HG03521 (cell line): ENCODE measurements around the gene TLNRD1.

Experiments
- ATAC-seq: cut with Tn5 transposase; IDR thresholded peaks from one replicate; pipeline ENCODE4 v1.9.1; 2021; ENCODE audit warnings: mild to moderate bottlenecking, moderate library complexity; ENCODE audit not compliant: unreplicated experiment

TLNRD1 gene

DNA sequence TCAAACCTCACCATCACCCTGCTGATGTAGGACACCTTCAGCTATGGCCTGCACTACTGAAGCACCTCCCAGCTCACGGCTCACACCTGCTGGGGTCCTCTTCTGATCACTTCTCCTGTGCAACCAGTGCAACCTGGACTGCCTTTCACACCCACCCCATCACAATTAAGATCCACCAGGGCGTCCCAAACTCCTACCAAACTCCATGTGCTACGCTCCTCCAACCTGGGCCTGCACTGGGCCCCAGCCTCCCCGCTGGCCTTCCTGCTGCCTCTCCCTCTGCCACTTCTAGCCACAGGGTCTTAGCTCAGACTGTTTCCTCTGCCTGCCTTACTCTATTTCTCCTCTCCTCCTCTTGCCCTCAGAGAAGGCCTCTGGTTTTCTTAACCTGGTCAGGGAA lies 23.9 kb upstream of the TLNRD1 start:
- no peak for ATAC-seq

DNA sequence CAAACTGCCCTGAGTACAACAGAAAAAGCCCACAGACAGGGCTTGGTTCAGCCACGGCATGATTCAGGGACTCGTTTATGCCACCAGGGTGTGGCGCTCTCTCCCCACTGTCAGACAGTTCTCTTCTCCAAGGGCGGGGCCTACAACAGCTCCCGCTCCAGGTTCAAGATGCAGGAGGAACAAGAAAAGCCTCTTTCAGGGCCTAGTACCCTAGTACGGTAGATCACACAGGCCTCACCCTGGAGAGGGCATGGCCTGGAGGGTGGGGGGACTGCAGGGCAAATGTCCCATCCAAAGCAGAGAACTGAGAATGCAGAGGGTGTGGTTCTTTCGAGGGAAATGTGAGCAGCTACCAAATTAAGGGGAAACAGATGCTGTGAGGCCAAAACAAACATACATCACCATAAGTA lies 23.1 kb upstream of the TLNRD1 start:
- no peak for ATAC-seq

DNA sequence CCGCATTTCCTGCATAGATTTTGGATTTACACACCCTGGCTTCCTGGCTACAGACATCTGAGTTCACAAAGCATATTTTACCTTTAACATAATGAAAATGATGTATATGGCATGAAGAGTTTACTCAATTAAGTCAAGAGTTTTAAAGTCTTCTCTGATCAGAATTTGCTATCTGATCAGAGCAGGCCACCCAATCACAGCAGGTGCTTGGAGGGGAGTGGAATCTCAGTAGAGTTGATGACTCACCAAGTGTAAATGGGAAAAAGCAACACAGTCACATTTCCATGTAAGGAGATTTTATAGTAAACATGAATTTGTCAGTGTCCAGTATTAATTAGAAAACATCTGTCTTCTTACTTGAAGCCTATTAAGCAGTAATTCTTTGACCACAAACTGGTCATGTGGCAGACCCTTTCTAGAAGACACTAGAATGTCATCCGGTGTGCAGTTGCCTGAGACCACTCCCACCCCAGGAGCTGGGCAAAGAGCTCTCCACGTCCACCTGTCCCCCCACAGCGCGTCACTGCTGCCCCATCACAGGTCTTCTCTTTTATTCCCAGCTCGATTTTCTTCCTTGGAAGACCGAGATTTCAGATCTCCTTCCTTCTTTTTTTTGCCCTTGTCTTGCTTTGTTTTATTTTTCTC lies 21.9 kb upstream of the TLNRD1 start:
- ATAC-seq, result no peak

DNA sequence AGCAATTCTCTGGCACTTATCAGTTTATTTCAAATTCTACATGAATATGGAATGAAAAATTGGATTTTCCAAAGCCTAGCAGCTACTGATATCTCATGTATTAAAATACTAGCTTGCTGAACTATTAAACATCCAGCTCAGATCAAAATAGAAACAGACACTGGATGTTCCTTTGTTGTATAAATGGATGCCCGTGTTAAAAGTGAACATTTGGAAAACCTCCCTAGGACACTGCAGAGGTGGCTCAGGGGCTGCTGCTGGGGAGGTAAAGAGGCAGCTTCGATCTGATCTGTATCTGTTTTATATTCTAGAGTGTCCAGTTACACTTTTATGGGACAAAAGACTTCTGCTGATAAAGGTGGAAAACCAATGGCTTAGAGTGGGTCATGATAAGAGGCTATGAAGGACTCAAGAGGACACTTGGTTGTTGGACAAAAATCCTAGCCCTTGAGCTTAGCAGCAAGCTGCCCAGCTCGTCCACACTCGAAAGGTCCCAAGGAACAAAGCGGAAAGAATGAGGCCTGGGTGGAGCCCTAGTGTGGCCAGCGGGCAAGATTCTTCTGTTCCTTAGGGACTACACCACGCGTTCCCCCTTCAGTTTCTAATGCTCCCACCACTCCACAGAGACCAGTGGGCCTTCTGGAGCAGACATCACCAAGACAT lies 21.1 kb upstream of the TLNRD1 start:
- no peak for ATAC-seq

DNA sequence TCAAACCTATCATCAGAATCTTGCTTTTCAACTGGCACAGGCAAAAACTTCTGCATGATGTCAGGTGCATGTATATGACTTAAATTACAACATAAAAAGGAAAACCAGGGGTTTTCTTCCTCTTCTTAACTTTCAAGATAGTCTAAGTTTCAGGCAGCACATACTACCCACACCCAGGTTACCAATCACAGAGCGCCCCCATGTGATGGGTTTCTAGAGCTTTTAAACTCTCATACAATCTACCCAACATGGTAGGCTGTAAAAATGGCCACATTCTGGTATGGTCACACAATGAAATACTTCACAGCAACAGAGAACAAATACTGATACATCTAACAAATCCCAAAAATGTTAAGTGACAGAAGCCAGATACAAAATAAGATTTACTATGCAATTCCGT lies 18.5 kb upstream of the TLNRD1 start:
- ATAC-seq, result no peak

DNA sequence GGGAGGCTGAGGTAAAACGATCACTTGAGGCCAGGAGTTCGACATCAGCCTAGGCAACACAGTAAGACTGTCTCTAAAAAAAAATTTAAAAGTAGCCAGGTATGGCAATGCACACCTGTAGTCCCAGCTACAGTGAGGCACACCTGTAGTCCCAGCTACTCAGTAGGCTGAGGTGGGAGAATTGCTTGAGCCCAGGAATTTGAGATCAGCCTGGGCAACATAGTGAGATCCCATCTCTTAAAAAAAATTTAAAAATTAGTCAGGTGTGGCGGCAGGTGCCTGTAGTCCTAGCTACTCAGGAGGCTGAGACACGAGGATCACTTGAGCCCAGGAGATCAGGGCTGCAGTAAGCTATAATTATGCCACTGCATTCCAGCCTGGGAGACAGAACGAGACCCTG lies 17.9 kb upstream of the TLNRD1 start:
- no peak for ATAC-seq

DNA sequence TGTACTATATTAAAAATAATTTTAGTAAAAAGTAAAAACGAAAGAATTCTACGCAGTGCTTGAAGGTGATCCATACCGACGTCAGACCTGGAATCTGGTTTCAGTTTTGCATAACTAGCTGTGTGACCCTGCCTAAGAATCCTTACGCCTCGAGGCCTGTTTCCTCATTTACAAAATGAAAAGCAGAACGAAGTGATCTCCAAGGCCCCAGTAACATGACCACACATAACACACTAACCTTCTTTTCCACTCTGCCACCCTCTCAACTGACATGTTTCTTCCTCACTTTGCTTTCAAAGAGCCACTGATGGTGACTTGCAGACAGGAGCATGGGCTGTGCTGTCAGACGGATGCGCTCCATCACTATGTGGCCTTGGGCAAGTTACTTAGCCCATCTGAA lies 15.9 kb upstream of the TLNRD1 start:
- no peak for ATAC-seq

DNA sequence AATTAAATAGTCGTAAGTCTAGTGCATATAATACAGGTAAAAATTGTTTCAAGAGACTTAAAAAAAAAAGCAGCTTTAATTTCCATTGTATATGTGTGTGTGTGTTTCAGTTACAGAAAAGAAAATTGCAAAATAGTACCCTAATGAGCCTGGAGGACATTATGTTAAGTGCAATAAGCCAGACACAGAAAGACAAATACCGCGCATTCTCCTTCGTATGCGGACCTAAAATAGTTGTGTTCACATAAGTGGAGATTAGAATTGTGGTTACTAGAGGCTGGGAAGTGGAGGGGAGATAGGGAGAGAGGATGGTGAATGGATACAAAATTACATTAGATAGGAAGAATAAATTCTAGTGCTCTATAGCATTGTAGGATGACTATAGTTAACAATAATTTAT lies 14.7 kb upstream of the TLNRD1 start:
- ATAC-seq, result no peak

DNA sequence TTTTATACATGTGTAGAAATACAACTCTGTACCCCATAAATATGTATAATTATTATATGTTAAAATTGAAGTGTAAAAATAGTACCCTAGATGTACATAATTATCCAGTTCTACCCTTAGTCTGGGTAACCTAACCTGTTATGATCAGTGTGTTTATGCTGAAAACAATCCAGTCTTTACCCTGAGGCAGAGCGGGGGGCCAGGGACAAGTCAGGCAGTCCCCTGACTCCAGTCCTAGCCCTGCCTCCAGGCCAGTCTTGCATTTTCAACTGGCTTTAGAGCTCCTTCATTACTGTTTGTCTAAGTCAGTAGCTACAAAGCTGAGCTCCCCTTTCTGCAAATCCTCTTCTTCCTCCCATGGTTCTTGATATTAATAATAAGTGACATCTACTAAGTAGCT lies 14.2 kb upstream of the TLNRD1 start:
- no peak for ATAC-seq

DNA sequence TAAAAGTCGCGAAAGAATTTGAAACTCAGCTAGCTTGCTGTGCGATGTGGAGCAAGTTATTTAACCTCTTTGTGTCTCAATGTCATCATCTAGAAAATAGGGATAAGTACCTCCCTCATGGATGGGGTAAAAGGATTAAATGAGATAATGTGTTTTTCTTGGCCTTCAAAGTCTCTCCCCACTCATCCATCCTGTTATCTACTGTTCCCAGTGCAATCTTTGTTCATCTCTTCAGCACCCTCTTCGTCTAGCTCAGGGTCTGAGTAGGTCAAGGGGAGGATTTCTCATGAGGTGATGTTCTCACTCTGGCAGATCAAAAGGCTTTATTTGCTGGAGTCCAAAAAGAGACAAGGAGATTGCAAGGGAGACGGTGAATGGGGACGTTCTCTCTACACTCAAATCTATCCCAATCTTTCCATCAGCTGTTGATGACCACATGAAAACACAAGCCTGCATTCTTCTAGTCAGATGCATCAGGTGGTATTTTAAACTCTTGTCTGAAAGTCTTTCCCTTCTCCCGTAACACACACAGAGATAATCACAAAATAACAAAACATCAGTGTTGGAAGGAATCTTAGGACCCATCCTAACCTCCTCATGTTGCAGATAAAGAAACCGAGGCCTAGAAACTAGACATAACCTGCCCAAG lies 12.5 kb upstream of the TLNRD1 start:
- ATAC-seq, result no peak

DNA sequence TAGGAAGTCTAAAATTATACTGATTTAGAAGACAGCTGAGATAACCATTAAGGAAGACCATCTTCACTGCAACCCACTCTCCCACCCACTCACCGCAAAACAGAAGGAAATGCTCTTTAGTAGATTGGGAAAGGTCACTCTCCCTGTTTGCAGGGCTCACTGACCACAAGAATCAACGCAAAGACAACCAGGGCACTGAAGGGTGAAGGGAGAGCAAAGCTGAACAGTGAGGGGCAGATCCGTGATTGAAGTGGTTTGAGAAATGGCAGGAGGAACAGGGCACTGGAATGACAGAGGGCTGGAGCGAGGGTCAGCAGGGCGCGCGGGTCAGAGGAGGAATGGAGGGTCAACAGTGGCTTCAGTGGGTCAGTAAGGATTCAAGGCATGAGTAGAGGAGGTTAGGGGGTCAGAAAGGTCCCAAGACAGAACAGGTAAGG lies 11.6 kb upstream of the TLNRD1 start:
- ATAC-seq, result no peak

DNA sequence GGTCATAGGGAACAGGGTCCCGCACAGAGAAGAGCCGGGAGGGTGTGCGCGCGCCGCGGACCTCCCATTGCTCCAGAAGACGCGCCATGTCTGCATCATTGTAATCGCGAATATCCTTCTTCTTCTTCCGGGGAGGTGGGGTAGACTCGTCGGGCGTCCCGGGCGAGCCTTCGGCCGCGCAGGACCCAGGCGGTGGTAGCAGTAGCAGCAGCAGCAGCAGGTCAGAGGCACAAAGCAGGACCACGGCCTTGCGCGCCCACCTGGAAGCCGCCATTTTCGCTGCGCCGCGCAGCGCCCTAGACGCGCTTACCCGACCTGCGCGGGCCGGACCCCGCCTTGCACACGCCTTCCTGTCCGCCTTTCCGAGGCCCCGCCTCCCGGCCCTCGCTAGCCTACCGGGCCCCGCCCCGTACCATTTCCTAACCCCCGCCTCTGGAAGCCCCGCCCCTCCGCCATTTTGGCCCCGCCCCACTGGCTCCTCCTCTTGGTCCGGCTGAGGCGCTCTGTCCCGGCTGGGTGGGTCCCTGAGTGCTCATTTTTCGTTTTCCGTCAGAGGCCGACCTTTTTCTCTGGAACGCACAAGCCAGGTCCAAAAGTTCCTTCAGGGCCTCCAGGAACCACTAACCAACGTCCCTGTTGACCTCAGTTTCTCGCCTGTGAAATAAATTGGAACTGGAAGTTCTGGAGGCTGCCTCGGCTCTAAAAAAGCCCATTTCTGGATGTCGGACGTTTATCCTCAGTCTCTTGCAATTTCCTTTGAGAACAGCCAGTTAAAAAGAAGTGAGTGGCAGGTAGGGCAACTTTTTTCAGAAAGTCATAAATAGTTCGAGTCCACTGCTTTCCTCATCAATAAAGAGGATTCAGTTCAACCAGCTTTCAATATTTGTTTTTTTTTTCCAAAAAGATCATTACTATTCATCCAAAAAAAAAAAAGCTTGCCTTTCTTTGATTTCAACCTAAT lies 10.9 kb upstream of the TLNRD1 start, which contains the start of gene MESD:
MESD (minus strand) TSS at position 302 of the 961 bp plus-strand sequence; CDS start at position 274, 28 bp downstream.
- ATAC-seq, result peak; percentile 98

DNA sequence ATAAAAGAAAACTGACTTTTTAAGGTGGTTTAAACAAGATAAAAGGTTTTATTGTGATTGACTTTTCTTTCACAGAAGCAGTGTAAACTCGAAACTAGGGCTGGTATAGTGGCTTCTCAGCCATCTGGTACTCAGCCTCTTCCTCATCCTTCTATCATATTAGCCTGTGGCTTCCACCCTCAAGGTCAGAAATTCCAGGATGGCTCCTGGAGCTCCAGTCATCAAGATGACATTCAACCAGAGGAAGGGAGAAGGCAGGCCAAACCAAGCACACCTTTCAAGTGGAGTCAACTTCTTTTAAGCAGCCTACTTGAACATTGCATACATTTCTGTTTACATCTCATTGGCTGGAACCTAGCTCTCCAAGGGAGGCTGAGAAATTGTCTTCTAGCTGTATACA lies 9.8 kb upstream of the TLNRD1 start:
- ATAC-seq, result no peak

DNA sequence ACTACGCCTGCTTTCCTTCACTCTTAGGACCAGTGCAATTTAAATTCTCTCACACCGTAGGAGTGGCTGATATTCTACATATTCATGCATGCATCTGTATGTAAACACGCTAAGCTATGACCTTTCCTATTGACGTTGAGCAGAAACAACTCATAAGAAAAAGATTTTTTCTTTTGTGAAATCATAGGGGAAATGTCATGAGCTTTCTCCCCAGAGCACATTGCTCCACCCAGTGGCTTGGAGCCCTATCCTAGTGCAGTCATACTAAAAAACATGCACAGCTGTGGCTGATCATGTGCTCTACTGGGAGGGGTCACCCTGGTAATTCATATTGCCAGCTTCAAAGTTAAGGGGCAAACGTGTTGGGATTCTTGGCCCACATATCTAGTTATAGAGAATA lies 9.3 kb upstream of the TLNRD1 start:
- ATAC-seq, result no peak

DNA sequence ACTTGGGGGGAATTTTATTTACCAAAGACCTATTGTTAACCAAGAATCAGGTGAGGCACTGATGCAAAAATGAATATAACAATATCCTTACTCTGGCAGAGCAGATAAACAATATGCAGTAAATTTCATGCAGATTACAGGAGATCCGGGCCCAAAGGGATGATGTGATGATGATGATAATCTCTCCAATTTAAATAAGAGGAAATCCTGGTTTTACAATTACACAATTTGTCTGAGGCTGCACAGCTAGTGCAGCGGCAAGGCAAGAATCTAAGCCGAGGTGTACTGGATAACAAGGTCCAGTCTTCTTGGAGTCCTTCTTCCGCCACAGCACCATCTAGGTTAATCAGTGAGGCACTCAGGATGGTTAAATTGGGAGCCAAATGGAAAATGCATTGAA lies 8.7 kb upstream of the TLNRD1 start:
- no peak for ATAC-seq

DNA sequence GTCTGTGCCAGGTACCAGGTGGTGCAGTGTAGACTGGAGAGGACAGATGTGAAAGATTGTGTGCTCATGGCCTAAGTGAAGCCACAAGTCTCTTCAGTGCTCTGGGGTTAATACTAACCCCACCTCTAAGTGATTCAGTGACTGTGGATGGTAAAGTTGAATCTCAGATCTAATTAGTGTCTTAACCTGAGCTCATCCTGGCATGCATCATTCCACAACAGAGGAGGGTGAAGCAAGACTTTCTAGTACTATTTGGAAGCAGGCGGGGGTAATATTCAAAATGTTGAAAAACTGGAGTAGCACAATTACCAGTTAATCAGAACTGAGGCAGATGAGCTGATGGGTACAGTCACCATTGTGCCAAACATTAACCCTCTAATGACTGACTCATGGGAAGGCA lies 8.3 kb upstream of the TLNRD1 start:
- no peak for ATAC-seq

DNA sequence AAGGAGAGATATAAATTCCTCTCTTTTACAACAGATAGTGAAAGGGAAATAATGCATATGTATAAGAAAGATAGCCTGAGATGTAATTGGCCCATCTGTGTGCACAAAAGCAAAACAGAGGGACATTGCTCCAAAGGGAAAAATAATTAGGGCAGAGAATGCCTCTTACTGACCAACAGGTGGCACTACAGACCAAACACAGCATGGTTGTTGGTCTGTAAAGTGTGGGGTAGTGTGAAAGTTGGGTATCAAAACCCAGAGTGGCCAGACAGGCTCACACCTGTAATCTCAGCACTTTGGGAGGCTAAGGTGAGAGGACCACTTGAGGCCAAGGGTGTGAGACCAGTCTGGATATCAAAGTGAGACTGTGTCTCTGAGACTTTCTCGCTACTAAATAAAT lies 4.5 kb upstream of the TLNRD1 start:
- ATAC-seq, result no peak

DNA sequence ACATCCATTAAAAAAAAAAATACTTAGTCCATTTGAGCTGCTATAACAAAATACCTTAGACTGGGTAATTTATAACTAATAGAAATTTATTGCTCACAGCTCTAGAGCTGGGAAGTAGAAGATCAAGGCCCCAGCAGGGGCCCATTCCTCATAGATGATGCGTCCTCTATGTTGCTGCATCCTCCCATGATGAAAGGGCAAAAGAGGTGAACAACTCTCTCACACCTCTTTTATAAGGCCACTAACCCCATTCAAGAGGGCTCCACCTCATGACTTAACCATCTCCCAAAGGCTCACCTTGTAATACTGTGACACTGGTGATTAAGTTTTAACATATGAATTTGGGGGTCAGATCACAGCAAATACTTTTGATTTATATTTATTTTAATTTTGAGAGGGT lies 3.0 kb upstream of the TLNRD1 start:
- ATAC-seq, result no peak

DNA sequence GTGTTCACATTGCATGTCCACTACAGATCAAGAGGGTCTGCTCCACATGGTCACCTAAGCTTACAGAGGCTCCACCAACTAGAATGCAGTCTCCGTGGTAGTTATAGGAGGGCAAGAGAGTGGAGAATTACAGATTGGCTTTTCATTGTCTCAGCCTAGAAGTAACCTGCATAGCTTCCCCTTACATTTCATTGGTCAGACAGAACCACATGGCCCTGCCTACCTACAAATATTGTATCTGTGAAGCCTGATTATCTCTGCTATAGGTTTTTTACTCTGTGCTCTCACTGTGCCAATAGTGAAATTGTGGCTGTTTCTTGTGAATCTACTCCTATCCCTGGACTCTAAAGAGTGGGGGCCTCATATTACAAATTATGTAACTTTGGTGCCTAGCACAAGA lies 2.5 kb upstream of the TLNRD1 start:
- no peak for ATAC-seq

DNA sequence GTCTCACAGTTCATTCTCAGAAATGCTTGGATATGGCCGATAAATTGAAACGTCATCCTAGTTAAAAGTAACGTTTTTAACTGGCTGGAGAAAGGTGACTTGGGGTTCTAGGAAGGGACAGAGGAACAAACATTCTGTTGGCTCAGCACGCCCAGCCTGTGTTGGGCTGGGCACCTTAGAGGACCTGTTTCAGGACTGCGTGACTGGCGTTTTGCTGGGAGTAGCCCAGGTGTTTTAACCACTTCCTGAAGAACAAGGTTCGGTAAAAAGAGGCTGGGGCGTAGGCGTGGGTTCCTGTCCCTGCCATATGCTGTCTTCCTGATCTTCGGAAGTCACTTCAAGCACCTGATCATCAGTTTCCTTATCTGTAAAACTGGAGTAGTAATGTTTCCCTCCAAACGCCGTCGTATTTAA lies 1.1 kb upstream of the TLNRD1 start:
- ATAC-seq, result no peak

DNA sequence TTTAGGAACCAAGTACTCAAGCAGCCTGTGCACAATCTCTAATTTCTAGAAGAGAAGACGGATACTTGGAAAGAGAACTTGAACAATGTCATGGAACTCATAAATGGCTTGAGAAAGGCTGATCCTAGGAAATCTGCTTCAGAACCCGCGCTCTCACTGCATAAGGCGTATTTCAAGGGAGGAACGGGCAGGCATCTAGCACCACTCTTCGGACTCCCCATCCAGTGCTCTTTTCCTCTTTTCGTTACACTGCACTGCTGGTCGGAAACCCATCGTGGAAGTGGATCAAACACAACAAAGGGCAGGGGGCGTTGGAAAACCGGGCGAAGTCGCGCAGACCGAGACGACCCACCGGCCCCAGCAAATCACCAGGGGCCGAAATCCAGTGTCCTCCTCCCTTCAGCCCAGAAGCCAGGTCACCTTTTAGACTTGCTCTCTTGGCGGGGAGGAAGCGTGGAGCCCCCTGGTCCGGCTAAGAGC lies 539 bp upstream of the TLNRD1 start:
- ATAC-seq, result no peak
